NOMO-1 treated with DMSO at 0.1 percent for 48 hours (cell line): Measurements from ENCODE around the gene IGSF21.
"Not testable (repeated sequence)": the region's sequence is repeated elsewhere in the genome, so short reads cannot be mapped to it uniquely, and the experiment has no call there.

Source experiments
- DNase-seq: peaks from one replicate; lab custom pipeline; 2025; ENCODE audit not compliant: unreplicated experiment; lab: John Stamatoyannopoulos, UW

Gene IGSF21

GRCh38 chr1:18415448-18416027 lies 307.9 kb downstream of the IGSF21 start:
- no peak for DNase-seq

DNA sequence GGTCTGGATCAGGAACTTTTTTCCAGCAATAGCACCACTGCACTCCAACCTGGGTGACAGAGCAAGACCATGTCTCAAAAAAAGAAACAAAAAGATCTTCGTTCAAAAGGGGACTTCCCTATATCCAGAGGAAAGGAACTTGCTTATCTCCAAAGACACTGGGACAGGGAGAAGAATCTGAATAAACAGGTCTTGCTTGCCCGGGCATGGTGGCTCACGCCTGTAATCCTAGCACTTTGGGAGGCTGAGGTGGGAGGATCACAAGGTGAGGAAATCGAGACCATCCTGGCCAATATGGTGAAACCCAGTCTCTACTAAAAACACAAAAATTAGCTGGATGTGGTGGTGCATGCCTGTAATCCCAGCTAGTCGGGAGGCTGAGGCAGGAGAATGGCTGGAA lies 308.5 kb downstream of the IGSF21 start:
- DNase-seq, result not testable (repeated sequence)

DNA sequence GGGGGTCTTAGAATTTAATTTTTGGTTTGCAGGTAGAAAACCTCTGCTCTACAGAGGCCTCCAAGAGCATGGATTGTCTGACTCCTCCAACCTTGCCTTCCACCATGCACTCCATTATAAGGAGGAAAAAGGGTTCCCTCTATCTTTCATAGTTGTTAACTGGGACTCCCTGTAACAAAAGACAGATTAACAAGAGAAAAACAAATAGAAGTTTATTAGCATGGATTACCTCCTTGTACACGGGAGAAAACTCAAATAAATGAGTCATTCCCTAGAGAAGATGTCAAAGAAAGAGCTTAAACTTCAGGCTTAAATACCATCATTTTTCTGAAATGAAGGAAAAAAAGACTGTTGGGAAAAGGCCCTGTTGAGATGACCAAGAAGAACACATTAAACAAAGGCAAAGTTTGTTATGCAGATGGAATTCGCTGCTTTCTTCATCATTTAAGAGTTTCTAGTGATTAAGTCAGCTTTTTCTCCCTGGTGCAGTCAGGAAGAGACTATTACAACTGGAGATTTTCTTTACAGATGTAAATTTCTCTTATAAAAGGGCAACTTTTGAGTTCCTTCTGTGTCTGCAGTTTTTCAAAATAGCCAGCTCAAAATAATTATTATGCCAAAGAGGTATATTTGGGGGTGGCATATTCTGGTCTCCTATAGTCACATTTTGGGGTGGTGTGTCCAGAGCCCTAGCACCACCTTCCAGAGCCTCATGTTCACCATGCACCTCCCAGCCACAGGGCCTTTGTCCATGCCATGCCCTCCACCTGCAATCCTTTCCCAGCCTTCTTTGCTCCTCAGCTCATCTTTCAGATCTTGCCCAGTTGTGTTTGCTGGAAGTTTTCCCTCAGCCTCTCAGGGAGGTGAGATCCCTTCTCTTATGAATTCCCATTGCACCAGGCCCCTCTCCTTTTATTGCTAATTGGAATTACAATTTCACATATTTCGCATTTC lies 310.0 kb downstream of the IGSF21 start:
- DNase-seq, result no peak

DNA sequence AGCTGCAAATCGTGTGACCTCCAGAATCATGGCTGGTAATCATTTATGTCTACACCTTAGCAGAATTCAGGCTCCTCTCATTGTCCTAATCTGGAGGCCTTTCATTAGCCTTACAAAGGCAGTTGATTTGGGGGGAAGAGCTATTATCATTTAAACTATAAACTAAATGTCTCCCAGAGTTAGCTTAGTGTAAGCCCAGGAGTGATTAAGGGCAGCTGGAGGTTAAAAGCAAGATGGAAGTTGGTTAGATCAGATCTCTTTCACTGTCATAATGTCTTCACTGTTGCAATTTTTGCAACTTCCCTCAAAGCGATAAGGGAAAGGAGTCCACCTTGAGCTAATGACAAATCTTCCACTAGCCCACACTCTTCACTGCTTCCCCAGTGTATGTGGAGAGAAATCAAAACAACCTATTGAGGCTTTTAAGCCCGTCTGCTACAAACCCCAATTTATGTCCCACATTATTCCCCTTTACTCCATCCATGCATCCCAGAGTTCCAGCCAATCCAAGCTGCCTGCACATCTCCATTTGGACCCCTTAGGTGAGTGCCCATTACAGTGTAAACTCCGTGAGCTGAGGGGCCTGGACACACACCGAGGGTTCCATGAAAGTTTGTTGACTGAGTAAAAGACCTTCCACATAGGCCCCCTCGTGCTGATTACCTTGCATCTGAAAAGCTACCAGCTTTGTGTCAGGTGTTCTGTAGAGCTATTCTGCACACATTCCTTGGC lies 311.7 kb downstream of the IGSF21 start:
- DNase-seq, result no peak

DNA sequence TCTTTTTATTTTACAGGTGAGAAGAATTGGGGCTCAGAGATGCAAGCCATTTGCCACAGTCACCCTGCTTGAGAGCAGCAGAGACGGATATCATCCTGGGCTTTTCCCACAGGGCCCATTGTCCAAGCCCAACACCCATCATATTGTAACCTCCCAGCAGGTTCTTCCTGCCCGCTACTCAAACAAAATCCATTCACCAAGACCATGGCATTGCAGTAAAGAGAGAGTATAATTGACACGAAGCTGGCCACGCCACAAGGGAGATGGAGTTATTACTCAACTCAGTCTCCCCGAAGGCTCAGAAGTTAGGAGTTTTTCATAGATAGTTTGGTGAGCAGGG lies 312.2 kb downstream of the IGSF21 start:
- DNase-seq, result no peak

GRCh38 chr1:18422076-18422777 lies 314.6 kb downstream of the IGSF21 start:
- no peak for DNase-seq

- no peak for DNase-seq
These were observed 315.4 kb downstream of the IGSF21 start for GRCh38 chr1:18422954-18423353.

- DNase-seq, result no peak
These were observed 319.0 kb downstream of the IGSF21 start for GRCh38 chr1:18426580-18426979.
